Measurements from ENCODE around the gene KCNJ5. TPM values are rescaled to one million over a fixed set of nuclear protein-coding genes. Genes with fewer than 3 reads are reported as not detected.

Gene KCNJ5
- total RNA-seq, 4 donors from 2014 or later = 0.31 to 3.2 (median 0.71) TPM

DNA sequence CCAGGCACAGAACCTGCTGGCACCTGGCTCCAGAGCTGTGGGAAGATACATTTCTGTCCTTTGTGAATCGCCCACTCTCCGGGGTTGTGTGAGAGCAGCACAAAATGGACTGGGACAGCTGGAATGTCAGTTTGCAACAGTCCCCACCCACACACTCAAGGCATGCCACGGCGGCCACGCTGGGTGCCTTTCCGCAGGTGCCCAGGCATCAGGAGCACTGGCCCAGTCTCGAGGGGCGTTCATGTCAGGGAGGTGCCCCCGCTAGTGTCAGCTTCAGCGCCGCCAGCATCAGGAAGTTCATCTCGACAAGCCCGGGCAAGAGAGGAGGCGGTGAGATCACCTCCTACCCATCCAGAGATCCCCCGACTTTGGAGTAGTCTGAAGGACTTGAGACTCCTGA lies 49.4 kb downstream of the KCNJ5 start:
- H3K4me3 ChIP-seq = no peak overlapping the region
- WGBS, 2 donors (ENCODE audit: low coverage in 1 of 2) = 89% methylated on average over 7 of the region's 15 CpGs; no CpG with 5 or more reads in 1 of the 2 donors
- TF ChIP-seq POLR2AphosphoS5 (IDR thresholded peaks at IDR 0.05) (no peak), POLR2A (IDR thresholded peaks at IDR 0.05) (no peak), EP300 (IDR thresholded peaks at IDR 0.05) (no peak)
- TF ChIP-seq, protein P1, sequence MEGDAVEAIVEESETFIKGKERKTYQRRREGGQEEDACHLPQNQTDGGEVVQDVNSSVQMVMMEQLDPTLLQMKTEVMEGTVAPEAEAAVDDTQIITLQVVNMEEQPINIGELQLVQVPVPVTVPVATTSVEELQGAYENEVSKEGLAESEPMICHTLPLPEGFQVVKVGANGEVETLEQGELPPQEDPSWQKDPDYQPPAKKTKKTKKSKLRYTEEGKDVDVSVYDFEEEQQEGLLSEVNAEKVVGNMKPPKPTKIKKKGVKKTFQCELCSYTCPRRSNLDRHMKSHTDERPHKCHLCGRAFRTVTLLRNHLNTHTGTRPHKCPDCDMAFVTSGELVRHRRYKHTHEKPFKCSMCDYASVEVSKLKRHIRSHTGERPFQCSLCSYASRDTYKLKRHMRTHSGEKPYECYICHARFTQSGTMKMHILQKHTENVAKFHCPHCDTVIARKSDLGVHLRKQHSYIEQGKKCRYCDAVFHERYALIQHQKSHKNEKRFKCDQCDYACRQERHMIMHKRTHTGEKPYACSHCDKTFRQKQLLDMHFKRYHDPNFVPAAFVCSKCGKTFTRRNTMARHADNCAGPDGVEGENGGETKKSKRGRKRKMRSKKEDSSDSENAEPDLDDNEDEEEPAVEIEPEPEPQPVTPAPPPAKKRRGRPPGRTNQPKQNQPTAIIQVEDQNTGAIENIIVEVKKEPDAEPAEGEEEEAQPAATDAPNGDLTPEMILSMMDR (IDR thresholded peaks at IDR 0.05) = no peak

DNA sequence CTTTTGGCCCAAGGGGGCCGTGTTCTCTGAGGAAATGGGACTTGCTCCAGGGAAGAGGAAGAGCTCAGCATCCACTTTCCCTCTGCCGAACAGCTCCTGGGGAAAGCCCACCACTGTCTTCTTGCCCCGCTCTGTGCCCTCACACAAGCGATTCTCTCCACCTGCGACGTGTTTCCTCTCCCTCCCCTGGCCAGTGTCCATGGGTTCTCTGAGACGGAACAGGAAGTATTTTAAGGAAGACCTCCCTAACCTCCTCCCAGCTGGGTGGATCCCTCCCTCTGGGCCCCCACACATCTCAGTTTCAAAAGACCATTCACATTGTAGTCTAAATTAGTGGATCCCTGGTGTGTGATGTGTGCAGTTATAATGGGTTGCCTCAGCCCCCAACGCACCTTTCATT lies 50.0 kb downstream of the KCNJ5 start:
- Histone ChIP-seq H3K4me1 (no peaks in the 10 kb centered on the region), H3K27me3 (peaks cover 19% of the 10 kb centered on the region), H3K9me3 (no peaks in the 10 kb centered on the region), H3K4me3 (no peak overlapping the region), H3K27ac (no peak overlapping the region), H3K36me3 (no peaks in the 10 kb centered on the region)
- ATAC-seq = no peak
- no peak for TF ChIP-seq EP300 (IDR thresholded peaks at IDR 0.05)
- TF ChIP-seq, protein P1 (IDR thresholded peaks at IDR 0.05) = no peak
- no peak for TF ChIP-seq POLR2A (IDR thresholded peaks at IDR 0.05)
- TF ChIP-seq POLR2AphosphoS5 (IDR thresholded peaks at IDR 0.05) = no peak
- 88 to 90% methylated on average over 5 to 7 of the region's 8 CpGs for WGBS, 2 donors (ENCODE audit: low coverage in 1 of 2)

More for the DNA sequence above, 49.4 kb downstream of the KCNJ5 start:
- no peaks in the 10 kb centered on the region for H3K4me1 ChIP-seq
- H3K36me3 ChIP-seq = no peaks in the 10 kb centered on the region
- peaks cover 19% of the 10 kb centered on the region for H3K27me3 ChIP-seq
- H3K9me3 ChIP-seq = no peaks in the 10 kb centered on the region
- ATAC-seq = no peak
- no peak overlapping the region for H3K27ac ChIP-seq

DNA sequence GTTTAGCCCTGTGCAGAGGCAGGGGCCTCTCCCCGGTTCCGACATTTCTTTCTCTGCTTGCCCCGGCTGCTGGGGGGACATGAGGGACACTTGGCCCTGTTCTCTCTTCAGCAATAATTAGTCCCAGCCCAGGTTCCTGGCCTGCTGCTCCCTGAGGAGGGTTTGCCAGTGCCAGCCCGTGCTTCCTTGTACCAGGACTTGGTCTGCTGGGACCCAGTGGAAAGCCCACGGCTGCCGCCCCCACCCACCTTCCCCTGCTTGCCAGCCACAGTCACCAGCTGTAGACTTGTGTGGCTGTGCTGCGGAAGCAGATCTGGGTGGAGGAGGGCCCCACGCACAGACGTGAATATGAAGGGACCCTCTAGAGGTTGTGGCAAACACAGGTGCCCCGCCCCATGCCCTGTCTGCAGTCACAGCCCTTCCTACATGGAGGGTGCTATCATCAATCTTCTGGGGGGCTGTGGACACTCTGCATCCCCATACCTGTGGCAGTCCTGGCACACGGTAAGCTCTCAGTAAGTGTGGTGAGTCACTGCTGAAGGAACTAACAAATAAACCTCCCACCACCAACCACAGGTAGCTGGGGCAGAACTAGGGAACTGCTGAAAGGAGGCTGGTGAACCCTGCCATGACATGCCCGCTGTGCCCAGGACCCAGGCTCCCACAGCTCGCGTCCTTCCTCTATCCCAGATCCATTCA lies 50.6 kb downstream of the KCNJ5 start:
- H3K4me1 ChIP-seq = no peaks in the 10 kb centered on the region
- no peaks in the 10 kb centered on the region for H3K9me3 ChIP-seq
- no peaks in the 10 kb centered on the region for H3K36me3 ChIP-seq
- H3K27me3 ChIP-seq = peaks cover 19% of the 10 kb centered on the region
- ATAC-seq = no peak
- TF ChIP-seq POLR2AphosphoS5 (IDR thresholded peaks at IDR 0.05) = no peak
- no peak for TF ChIP-seq POLR2A (IDR thresholded peaks at IDR 0.05)
- H3K27ac ChIP-seq = no peak overlapping the region
- no peak overlapping the region for H3K4me3 ChIP-seq
- 92% methylated on average over 2 of the region's 14 CpGs; no CpG with 5 or more reads in 1 of the 2 donors for WGBS, 2 donors (ENCODE audit: low coverage in 1 of 2)

- no peak for ATAC-seq
- Histone ChIP-seq H3K4me3 (no peak overlapping the region), H3K27me3 (peaks cover 19% of the 10 kb centered on the region), H3K9me3 (no peaks in the 10 kb centered on the region), H3K27ac (no peak overlapping the region), H3K4me1 (no peaks in the 10 kb centered on the region), H3K36me3 (no peaks in the 10 kb centered on the region)
- TF ChIP-seq, protein P1 (IDR thresholded peaks at IDR 0.05) = no peak
- TF ChIP-seq POLR2AphosphoS5 (IDR thresholded peaks at IDR 0.05) (no peak), POLR2A (IDR thresholded peaks at IDR 0.05) (no peak), EP300 (IDR thresholded peaks at IDR 0.05) (no peak)
- 100% methylated on average over 1 of the region's 13 CpGs; no CpG with 5 or more reads in 1 of the 2 donors for WGBS, 2 donors (ENCODE audit: low coverage in 1 of 2)
Observed at GRCh38 chr11:128942272-128942612, 51.1 kb downstream of the KCNJ5 start.

DNA sequence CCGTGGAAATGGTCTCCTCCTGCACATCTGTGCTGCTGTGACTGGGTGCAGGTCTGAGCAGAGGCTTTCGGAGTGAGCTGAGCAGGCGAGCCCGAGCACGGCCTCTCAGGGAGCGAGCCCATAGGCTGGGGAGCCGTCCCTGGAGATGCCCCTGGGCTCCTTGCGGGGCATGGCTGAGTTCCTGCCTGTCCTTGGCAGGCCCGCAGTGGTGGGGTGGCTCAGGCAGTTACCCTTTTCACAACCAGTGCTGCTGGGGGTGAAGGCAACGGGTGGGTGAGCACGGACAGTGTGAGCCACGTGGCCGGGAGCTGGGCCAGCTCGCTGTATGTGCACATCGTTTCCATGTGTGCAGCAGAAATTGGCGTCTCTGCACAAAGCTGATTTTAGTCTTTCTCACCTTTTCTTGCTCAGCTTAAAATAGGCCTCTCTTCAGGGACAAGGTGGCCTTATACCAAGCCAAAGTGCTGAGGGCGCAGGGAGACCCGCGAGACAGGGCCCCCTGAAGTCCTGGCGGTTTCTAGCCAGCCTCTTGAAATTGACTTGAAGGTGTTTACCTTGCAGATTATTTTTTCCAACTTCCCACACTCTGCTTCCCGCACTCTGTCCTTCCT lies 51.8 kb downstream of the KCNJ5 start, which contains the start of gene TP53AIP1:
TP53AIP1 (minus strand) TSS at position 55 of the 611 bp plus-strand sequence. CDS start 5,053 bp downstream, outside the sequence.
- Histone ChIP-seq H3K4me1 (no peaks in the 10 kb centered on the region), H3K36me3 (no peaks in the 10 kb centered on the region), H3K9me3 (no peaks in the 10 kb centered on the region), H3K27ac (no peak within 1 kb of the TSS), H3K27me3 (peaks cover 19% of the 10 kb centered on the region), H3K4me3 (no peak within 1 kb of the TSS)
- WGBS, 2 donors (ENCODE audit: low coverage in 1 of 2) = 97% methylated on average over 4 of the region's 21 CpGs; no CpG with 5 or more reads in 1 of the 2 donors
- TF ChIP-seq POLR2AphosphoS5 (IDR thresholded peaks at IDR 0.05) (no peak), POLR2A (IDR thresholded peaks at IDR 0.05) (no peak), EP300 (IDR thresholded peaks at IDR 0.05) (no peak)
- TF ChIP-seq, protein P1 (IDR thresholded peaks at IDR 0.05) = no peak
- no peak for ATAC-seq
